ENCODE results near the gene FITM1. TPM values are rescaled to one million over a fixed set of nuclear protein-coding genes. Genes with fewer than 3 reads are reported as not detected.

Gene FITM1
- total RNA-seq, 1 experiment from 2014 or later: 0.46 TPM

- in situ Hi-C loops (cut with HindIII; ENCODE audit: low pct_unique_long_range_greater_than_20kb, low sequenced_read_pairs) (no loop called here), intact Hi-C loops (cut with micrococcal nuclease; ENCODE audit: unreplicated experiment) (no loop called here)
- peak; percentile 91 for ATAC-seq
- no peaks in the 10 kb centered on the region for H3K9me3 ChIP-seq (ENCODE audit: control insufficient read depth, insufficient read depth, low read depth, low read length)
- peak within 1 kb of the TSS; percentile 50 to 76 for H3K4me3 ChIP-seq (ENCODE audit: low read depth in 2 of 2, low read length in 2 of 2)
- no TSS peak for BruUV-seq (replicated peaks)
- no peaks in the 10 kb centered on the region; the same call in none of the 2 replicates for H3K36me3 ChIP-seq (ENCODE audit: control insufficient read depth, insufficient read depth, low read length)
- TF ChIP-seq TCF7L2 (IDR thresholded peaks at IDR 0.05; ENCODE audit: low read depth, low read length) (no peak), POLR2AphosphoS5 (IDR thresholded peaks at IDR 0.05; ENCODE audit: low read depth, low read length) (peak; percentile 61), CTCF (IDR thresholded peaks at IDR 0.05) (peak; percentile 91), SIN3A (IDR thresholded peaks at IDR 0.05; ENCODE audit: borderline replicate concordance, insufficient read depth, low read depth, low read length) (no peak)
- no peaks in the 10 kb centered on the region for H3K27me3 ChIP-seq (ENCODE audit: control insufficient read depth, insufficient read depth, low read length)
- CTCF ChIA-PET: interaction anchor here (1.1 to 1.2 kb wide), 2 partner anchors 25 to 103 kb away, joined by 3 to 5 read pairs; partner anchors contain the start of gene PSME1
- POLR2A ChIA-PET: interaction anchor here (0.7 kb wide), 1 partner anchor 27 kb away, joined by 3 read pairs; no protein-coding TSS in a partner anchor
- peak; percentile 77 for DNase-seq (ENCODE audit: low read depth, low spot score)
- H3K27ac ChIP-seq (ENCODE audit: low read length): peak within 1 kb of the TSS; percentile 89
- peaks cover 4% of the 10 kb centered on the region for H3K4me1 ChIP-seq (ENCODE audit: control insufficient read depth, insufficient read depth, low read length)
Measured at GRCh38 chr14:24160850-24161804, 30.7 kb downstream of the FITM1 start, which contains the start of gene IRF9. IRF9 (plus strand) TSS chr14:24161265; CDS start chr14:24162145, 880 bp downstream.

GRCh38 chr14:24162093-24162492 lies 31.6 kb downstream of the FITM1 start:
- POLR2A ChIA-PET: interaction anchor here (0.7 kb wide), 1 partner anchor 26 kb away, joined by 3 read pairs; no protein-coding TSS in a partner anchor
- intact Hi-C loops (cut with micrococcal nuclease; ENCODE audit: unreplicated experiment): no loop called here

More at GRCh38 chr14:24162093-24162492, 31.6 kb downstream of the FITM1 start:
- DNase-seq (ENCODE audit: low read depth, low spot score) (no peak), ATAC-seq (no peak)
- Histone ChIP-seq H3K27ac (ENCODE audit: low read length) (peak overlapping the region; percentile 89; the same call in 1 of the 2 replicates), H3K4me3 (ENCODE audit: low read depth in 2 of 2, low read length in 2 of 2) (peak overlapping the region; percentile 50 to 76), H3K27me3 (ENCODE audit: control insufficient read depth, insufficient read depth, low read length) (no peaks in the 10 kb centered on the region), H3K9me3 (ENCODE audit: control insufficient read depth, insufficient read depth, low read depth, low read length) (no peaks in the 10 kb centered on the region), H3K36me3 (ENCODE audit: control insufficient read depth, insufficient read depth, low read length) (no peaks in the 10 kb centered on the region; the same call in none of the 2 replicates), H3K4me1 (ENCODE audit: control insufficient read depth, insufficient read depth, low read length) (peaks cover 4% of the 10 kb centered on the region)
- TF ChIP-seq SIN3A (IDR thresholded peaks at IDR 0.05; ENCODE audit: borderline replicate concordance, insufficient read depth, low read depth, low read length) (no peak), POLR2AphosphoS5 (IDR thresholded peaks at IDR 0.05; ENCODE audit: low read depth, low read length) (no peak), REST (IDR thresholded peaks at IDR 0.05; ENCODE audit: insufficient read depth in 1 of 2, low read depth in 2 of 2, low read length in 1 of 2) (no peak), TCF7L2 (IDR thresholded peaks at IDR 0.05; ENCODE audit: low read depth, low read length) (no peak), CTCF (IDR thresholded peaks at IDR 0.05) (no peak)
- no TSS peak for BruUV-seq (replicated peaks)
- CTCF ChIA-PET: interaction anchor here (1.0 kb wide), 1 partner anchor 104 kb away, joined by 4 read pairs; no protein-coding TSS in a partner anchor
- in situ Hi-C loops (cut with HindIII; ENCODE audit: low pct_unique_long_range_greater_than_20kb, low sequenced_read_pairs): no loop called here

All from Panc1 (cell line).